22Rv1 (cell line): Measurements from ENCODE around the gene SMIM34.
"Not testable (repeated sequence)": the region's sequence is repeated elsewhere in the genome, so short reads cannot be mapped to it uniquely, and the experiment has no call there.

ENCODE experiments used
- CTCF ChIP-seq: fragments of 450-650 bp; IDR thresholded peaks from 2 replicates; pipeline ENCODE4 v1.5.1; 2017; ENCODE audit warnings: mild to moderate bottlenecking
- ZFX ChIP-seq: fragments of 450-650 bp; IDR thresholded peaks from 2 replicates; pipeline ENCODE4 v1.6.1; 2017; ENCODE audit warnings: antibody characterized with exemption, borderline replicate concordance

GRCh38 chr21:34428441-34428840 lies 4.7 kb upstream of the SMIM34 start:
- not testable (repeated sequence) for TF ChIP-seq CTCF, ZFX
